Heart left ventricle (tissue), 13 donors: ENCODE results near the gene DESI1.

Experiments used
- POLR2A ChIP-seq, 2 donors: fragments of 450-650 bp; IDR thresholded peaks; one replicate each; pipeline ENCODE4 v1.6.1; 2017; ENCODE audit warnings: antibody characterized with exemption in 2 of 2, mild to moderate bottlenecking in 2 of 2, moderate library complexity in 2 of 2
- TF ChIP-seq, protein P1 (sequence below), 12 donors: fragments of 200-600 bp; sonication (generic) in 4 of 12; IDR thresholded peaks; one replicate each; pipeline versions ENCODE4 v1.5.0 to v1.8.0; 2018 to 2022; ENCODE audit warnings: antibody characterized with exemption in 12 of 12, mild to moderate bottlenecking in 5 of 12
- donor health status: ischemic (EF 13 %, LVEDD 7.1; RV severe dilation, severe dysfunction).
- donor health status: DM: no; HTN: yes; CAD: no.
- donor health status: DM: no; HTN: no; CAD: no.
- donor health status: ischemic (EF 25% LVEDD 6.9; RV normal size, moderate dysfunction).
- donor health status: ischemic (EF 25% LVEDD 5.7; RV mildly dilated, moderate dysfunction).
- donor health status: ischemic (EF 35%, LVEDD 5.7; RV mildly dilated, moderate dysfunction).
- donor health status: nonischemic (EF 11% LVEDD 7.7; RV severe dilation, severe dysfunction).
- donor health status: DM: yes; HTN: yes; CAD: no.
- donor health status: PGD.
- donor health status: ischemic (EF 29% LVEDD 5.4; RV normal size, mild dysfunction).
- donor health status: nonischemic (EF 23%, LVEDD 6.1; RV moderate dilation, normal function).

DNA sequence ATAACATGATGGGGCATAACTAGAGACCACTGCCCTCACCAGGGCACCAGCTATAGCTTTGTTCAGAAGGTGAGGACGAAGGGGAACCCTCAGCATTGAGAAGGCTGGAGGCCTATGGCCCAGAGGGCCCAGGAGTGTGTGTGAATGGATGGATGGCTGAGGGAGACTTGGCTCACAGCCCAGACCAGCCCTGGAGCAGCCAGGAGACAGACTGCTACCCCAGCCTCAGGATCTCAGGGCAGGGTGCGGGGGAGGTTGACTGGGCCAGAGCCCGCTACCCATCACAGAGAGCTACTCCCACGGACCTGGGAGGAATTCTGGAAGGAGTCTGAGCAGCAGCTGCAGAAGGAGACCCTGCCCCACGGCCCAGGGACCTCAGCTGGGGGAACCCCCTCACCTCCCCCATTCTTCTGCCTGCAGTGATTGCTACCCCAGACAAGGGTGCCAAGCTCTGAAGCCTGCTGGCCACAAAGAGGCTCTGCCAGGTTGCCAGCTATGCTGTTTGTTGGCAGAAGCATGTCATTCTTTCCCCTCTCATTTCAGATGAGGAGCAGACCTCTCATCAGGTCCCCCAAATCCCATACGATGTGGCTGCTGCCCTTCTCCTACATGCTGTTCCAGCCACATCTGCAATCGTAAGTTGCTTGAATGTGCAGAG is 65.4 kb downstream of the DESI1 start:
- TF ChIP-seq POLR2A (IDR thresholded peaks at IDR 0.05): no peak
- TF ChIP-seq, protein P1, sequence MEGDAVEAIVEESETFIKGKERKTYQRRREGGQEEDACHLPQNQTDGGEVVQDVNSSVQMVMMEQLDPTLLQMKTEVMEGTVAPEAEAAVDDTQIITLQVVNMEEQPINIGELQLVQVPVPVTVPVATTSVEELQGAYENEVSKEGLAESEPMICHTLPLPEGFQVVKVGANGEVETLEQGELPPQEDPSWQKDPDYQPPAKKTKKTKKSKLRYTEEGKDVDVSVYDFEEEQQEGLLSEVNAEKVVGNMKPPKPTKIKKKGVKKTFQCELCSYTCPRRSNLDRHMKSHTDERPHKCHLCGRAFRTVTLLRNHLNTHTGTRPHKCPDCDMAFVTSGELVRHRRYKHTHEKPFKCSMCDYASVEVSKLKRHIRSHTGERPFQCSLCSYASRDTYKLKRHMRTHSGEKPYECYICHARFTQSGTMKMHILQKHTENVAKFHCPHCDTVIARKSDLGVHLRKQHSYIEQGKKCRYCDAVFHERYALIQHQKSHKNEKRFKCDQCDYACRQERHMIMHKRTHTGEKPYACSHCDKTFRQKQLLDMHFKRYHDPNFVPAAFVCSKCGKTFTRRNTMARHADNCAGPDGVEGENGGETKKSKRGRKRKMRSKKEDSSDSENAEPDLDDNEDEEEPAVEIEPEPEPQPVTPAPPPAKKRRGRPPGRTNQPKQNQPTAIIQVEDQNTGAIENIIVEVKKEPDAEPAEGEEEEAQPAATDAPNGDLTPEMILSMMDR (IDR thresholded peaks at IDR 0.05): no peak
